SJCRH30 (cell line): ENCODE results near the gene SPON1. TPM values are rescaled to one million over a fixed set of nuclear protein-coding genes. Genes with fewer than 3 reads are reported as not detected.
"Not testable (repeated sequence)": the region's sequence is repeated elsewhere in the genome, so short reads cannot be mapped to it uniquely, and the experiment has no call there.

Experiments
- DNase-seq, 2 experiments: peaks; one replicate each; pipeline ENCODE4 v3.0.0-alpha.2; 2015 to 2020
- H3K27ac ChIP-seq: fragments of 250-450 bp; sonication (Bioruptor Pico); 2 replicates; pipeline ENCODE4 v1.5.1; 2020; ENCODE audit warnings: mild to moderate bottlenecking, moderate library complexity
- H3K27me3 ChIP-seq: fragments of 250-450 bp; sonication (Bioruptor Pico); 2 replicates; pipeline ENCODE4 v1.5.1; 2020; ENCODE audit warnings: mild to moderate bottlenecking, moderate library complexity
- H3K36me3 ChIP-seq: fragments of 250-450 bp; sonication (Bioruptor Pico); 2 replicates; pipeline ENCODE4 v1.5.1; 2020; ENCODE audit warnings: mild to moderate bottlenecking, moderate library complexity
- H3K4me1 ChIP-seq: fragments of 250-450 bp; sonication (Bioruptor Pico); 2 replicates; pipeline ENCODE4 v1.5.1; 2020; ENCODE audit warnings: mild to moderate bottlenecking, moderate library complexity
- H3K4me3 ChIP-seq: fragments of 250-450 bp; sonication (Bioruptor Pico); 2 replicates; pipeline ENCODE4 v1.5.1; 2020; ENCODE audit warnings: mild to moderate bottlenecking, moderate library complexity
- H3K9me3 ChIP-seq: fragments of 250-450 bp; sonication (Bioruptor Pico); replicated peaks from 2 replicates; pipeline ENCODE4 v1.5.1; 2020; ENCODE audit warnings: mild to moderate bottlenecking, moderate library complexity
- total RNA-seq: library from RNA; depleted of rRNA; stranded (reverse); fragments of >200 nt; shearing (Covaris generic); gene quantifications from 2 replicates; pipeline ENCODE4 v1.2.3, GENCODE V29; 2014

SPON1 gene
- total RNA-seq, 1 experiment from 2014 or later: not detected

GRCh38 chr11:14235701-14236100 lies 273.2 kb downstream of the SPON1 start:
- no peak for DNase-seq
- Histone ChIP-seq H3K4me3 (no peak overlapping the region), H3K4me1 (no peaks in the 10 kb centered on the region), H3K27ac (no peak overlapping the region), H3K27me3 (peaks cover 20% of the 10 kb centered on the region; the same call in 1 of the 2 replicates), H3K9me3 (no peaks in the 10 kb centered on the region), H3K36me3 (no peaks in the 10 kb centered on the region)

- Histone ChIP-seq H3K4me3 (no peak overlapping the region), H3K4me1 (no peaks in the 10 kb centered on the region), H3K9me3 (no peaks in the 10 kb centered on the region), H3K27me3 (peaks cover 7% of the 10 kb centered on the region; the same call in 1 of the 2 replicates), H3K27ac (no peak overlapping the region), H3K36me3 (no peaks in the 10 kb centered on the region)
- no peak for DNase-seq
Observed at GRCh38 chr11:14237444-14237961, 275.0 kb downstream of the SPON1 start.

- Histone ChIP-seq H3K9me3 (no peaks in the 10 kb centered on the region), H3K4me3 (no peak overlapping the region), H3K27me3 (no peaks in the 10 kb centered on the region; the same call in 1 of the 2 replicates)
Observed at GRCh38 chr11:14240221-14240620, 277.7 kb downstream of the SPON1 start.

GRCh38 chr11:14240951-14241350 lies 278.4 kb downstream of the SPON1 start:
- Histone ChIP-seq H3K4me3 (no peak overlapping the region), H3K36me3 (no peaks in the 10 kb centered on the region), H3K27me3 (no peaks in the 10 kb centered on the region), H3K9me3 (no peaks in the 10 kb centered on the region), H3K4me1 (no peaks in the 10 kb centered on the region), H3K27ac (no peak overlapping the region)
- DNase-seq: no peak

More at GRCh38 chr11:14240221-14240620, 277.7 kb downstream of the SPON1 start:
- no peak overlapping the region for H3K27ac ChIP-seq
- H3K36me3 ChIP-seq: no peaks in the 10 kb centered on the region
- no peak for DNase-seq
- H3K4me1 ChIP-seq: no peaks in the 10 kb centered on the region

- Histone ChIP-seq H3K36me3 (no peaks in the 10 kb centered on the region), H3K27me3 (no peaks in the 10 kb centered on the region), H3K4me3 (no peak overlapping the region), H3K4me1 (no peaks in the 10 kb centered on the region), H3K27ac (no peak overlapping the region), H3K9me3 (no peaks in the 10 kb centered on the region)
- no peak for DNase-seq
Observed at GRCh38 chr11:14242187-14242586, 279.7 kb downstream of the SPON1 start.

- H3K4me1 ChIP-seq: no peaks in the 10 kb centered on the region
- no peak overlapping the region for H3K27ac ChIP-seq
- DNase-seq: no peak
- no peak overlapping the region for H3K4me3 ChIP-seq
- H3K9me3 ChIP-seq: no peaks in the 10 kb centered on the region
- H3K27me3 ChIP-seq: no peaks in the 10 kb centered on the region
- H3K36me3 ChIP-seq: no peaks in the 10 kb centered on the region
Observed at GRCh38 chr11:14242733-14243132, 280.2 kb downstream of the SPON1 start.

GRCh38 chr11:14244926-14245325 lies 282.4 kb downstream of the SPON1 start:
- H3K9me3 ChIP-seq: no peaks in the 10 kb centered on the region
- no peaks in the 10 kb centered on the region for H3K36me3 ChIP-seq
- H3K27me3 ChIP-seq: no peaks in the 10 kb centered on the region
- H3K4me1 ChIP-seq: no peaks in the 10 kb centered on the region
- no peak for DNase-seq
- no peak overlapping the region for H3K27ac ChIP-seq
- H3K4me3 ChIP-seq: no peak overlapping the region

- Histone ChIP-seq H3K4me3 (no peak overlapping the region), H3K9me3 (no peaks in the 10 kb centered on the region), H3K36me3 (no peaks in the 10 kb centered on the region), H3K4me1 (no peaks in the 10 kb centered on the region), H3K27me3 (no peaks in the 10 kb centered on the region), H3K27ac (no peak overlapping the region)
- no peak for DNase-seq
Observed at GRCh38 chr11:14245444-14245843, 282.9 kb downstream of the SPON1 start.

- no peak overlapping the region for H3K4me3 ChIP-seq
- no peaks in the 10 kb centered on the region for H3K36me3 ChIP-seq
- no peak for DNase-seq
- no peaks in the 10 kb centered on the region for H3K9me3 ChIP-seq
- peaks cover 6% of the 10 kb centered on the region for H3K4me1 ChIP-seq
- no peaks in the 10 kb centered on the region for H3K27me3 ChIP-seq
- H3K27ac ChIP-seq: no peak overlapping the region
Observed at GRCh38 chr11:14248580-14248981, 286.1 kb downstream of the SPON1 start.

- no peak overlapping the region for H3K4me3 ChIP-seq
- H3K9me3 ChIP-seq: no peaks in the 10 kb centered on the region
- peak; percentile 51 to 84 for DNase-seq
- H3K36me3 ChIP-seq: no peaks in the 10 kb centered on the region
- H3K27me3 ChIP-seq: no peaks in the 10 kb centered on the region
- peaks cover 8% of the 10 kb centered on the region for H3K4me1 ChIP-seq
- no peak overlapping the region for H3K27ac ChIP-seq
Observed at GRCh38 chr11:14249121-14249963, 286.8 kb downstream of the SPON1 start.

- Histone ChIP-seq H3K36me3 (no peaks in the 10 kb centered on the region), H3K9me3 (no peaks in the 10 kb centered on the region), H3K4me3 (no peak overlapping the region), H3K4me1 (peaks cover 8% of the 10 kb centered on the region), H3K27me3 (no peaks in the 10 kb centered on the region), H3K27ac (no peak overlapping the region)
- no peak for DNase-seq
Observed at GRCh38 chr11:14251754-14252153, 289.2 kb downstream of the SPON1 start.

- not testable (repeated sequence) for H3K4me3 ChIP-seq, DNase-seq, H3K9me3 ChIP-seq, H3K4me1 ChIP-seq, H3K27ac ChIP-seq, H3K36me3 ChIP-seq, H3K27me3 ChIP-seq
Observed at GRCh38 chr11:14252501-14252900, 290.0 kb downstream of the SPON1 start.

GRCh38 chr11:14253421-14253820 lies 290.9 kb downstream of the SPON1 start:
- Histone ChIP-seq H3K9me3 (no peaks in the 10 kb centered on the region), H3K36me3 (no peaks in the 10 kb centered on the region), H3K27ac (no peak overlapping the region), H3K4me3 (no peak overlapping the region), H3K27me3 (no peaks in the 10 kb centered on the region), H3K4me1 (peaks cover 8% of the 10 kb centered on the region)
- DNase-seq: peak; percentile 50 to 63

- Histone ChIP-seq H3K36me3 (no peaks in the 10 kb centered on the region), H3K4me1 (peaks cover 8% of the 10 kb centered on the region), H3K27me3 (no peaks in the 10 kb centered on the region), H3K9me3 (no peaks in the 10 kb centered on the region), H3K27ac (no peak overlapping the region), H3K4me3 (no peak overlapping the region)
- DNase-seq: no peak
Observed at GRCh38 chr11:14253840-14254239, 291.3 kb downstream of the SPON1 start.

GRCh38 chr11:14254533-14255237 lies 292.2 kb downstream of the SPON1 start:
- DNase-seq: no peak
- peaks cover 8% of the 10 kb centered on the region for H3K4me1 ChIP-seq
- H3K27ac ChIP-seq: no peak overlapping the region
- H3K36me3 ChIP-seq: no peaks in the 10 kb centered on the region
- H3K27me3 ChIP-seq: no peaks in the 10 kb centered on the region
- no peaks in the 10 kb centered on the region for H3K9me3 ChIP-seq
- no peak overlapping the region for H3K4me3 ChIP-seq
